ENCODE results near the gene SNTG2.
"Not testable (repeated sequence)": the region's sequence is repeated elsewhere in the genome, so short reads cannot be mapped to it uniquely, and the experiment has no call there.

The SNTG2 gene

GRCh38 chr2:1366546-1367134 is 416.0 kb downstream of the SNTG2 start:
- peak in 53 of 56 donors; percentile 3 to 91 (median 62) for DNase-seq

GRCh38 chr2:1367601-1368000 is 417.0 kb downstream of the SNTG2 start:
- no peak for DNase-seq

- no peak for DNase-seq
Observed at GRCh38 chr2:1369905-1370304, 419.3 kb downstream of the SNTG2 start.

GRCh38 chr2:1370461-1370860 is 419.8 kb downstream of the SNTG2 start:
- no peak for DNase-seq

GRCh38 chr2:1371082-1371481 is 420.4 kb downstream of the SNTG2 start:
- DNase-seq, result no peak

GRCh38 chr2:1373830-1374229 is 423.2 kb downstream of the SNTG2 start:
- no peak for DNase-seq

- no peak for DNase-seq
Observed at GRCh38 chr2:1374287-1374686, 423.6 kb downstream of the SNTG2 start.

- peak in 2 of 56 donors; percentile 2 to 16 for DNase-seq
Observed at GRCh38 chr2:1375794-1376193, 425.1 kb downstream of the SNTG2 start.

GRCh38 chr2:1377473-1377872 is 426.8 kb downstream of the SNTG2 start:
- DNase-seq, result no peak

GRCh38 chr2:1378456-1379150 is 428.0 kb downstream of the SNTG2 start:
- no peak for DNase-seq

- DNase-seq, result no peak
Observed at GRCh38 chr2:1381644-1382043, 431.0 kb downstream of the SNTG2 start.

GRCh38 chr2:1387954-1388725 is 437.5 kb downstream of the SNTG2 start:
- not testable (repeated sequence) for DNase-seq

- not testable (repeated sequence) for DNase-seq
Observed at GRCh38 chr2:1390118-1390517, 439.5 kb downstream of the SNTG2 start.

- no peak for DNase-seq
Observed at GRCh38 chr2:1393321-1393720, 442.7 kb downstream of the SNTG2 start.

GRCh38 chr2:1394709-1395408 is 444.2 kb downstream of the SNTG2 start:
- no peak for DNase-seq

- no peak for DNase-seq
Observed at GRCh38 chr2:1397350-1397749, 446.7 kb downstream of the SNTG2 start.

GRCh38 chr2:1398191-1398590 is 447.5 kb downstream of the SNTG2 start:
- no peak for DNase-seq

- no peak for DNase-seq
Observed at GRCh38 chr2:1400943-1401735, 450.5 kb downstream of the SNTG2 start.

- no peak for DNase-seq
Observed at GRCh38 chr2:1402064-1402463, 451.4 kb downstream of the SNTG2 start.

- DNase-seq, result no peak
Observed at GRCh38 chr2:1403565-1403964, 452.9 kb downstream of the SNTG2 start.

- DNase-seq, result no peak
Observed at GRCh38 chr2:1405124-1405523, 454.5 kb downstream of the SNTG2 start.

Measured in nucleus accumbens (tissue), 56 donors.